Measurements from ENCODE around the gene EIF4ENIF1.

DNA sequence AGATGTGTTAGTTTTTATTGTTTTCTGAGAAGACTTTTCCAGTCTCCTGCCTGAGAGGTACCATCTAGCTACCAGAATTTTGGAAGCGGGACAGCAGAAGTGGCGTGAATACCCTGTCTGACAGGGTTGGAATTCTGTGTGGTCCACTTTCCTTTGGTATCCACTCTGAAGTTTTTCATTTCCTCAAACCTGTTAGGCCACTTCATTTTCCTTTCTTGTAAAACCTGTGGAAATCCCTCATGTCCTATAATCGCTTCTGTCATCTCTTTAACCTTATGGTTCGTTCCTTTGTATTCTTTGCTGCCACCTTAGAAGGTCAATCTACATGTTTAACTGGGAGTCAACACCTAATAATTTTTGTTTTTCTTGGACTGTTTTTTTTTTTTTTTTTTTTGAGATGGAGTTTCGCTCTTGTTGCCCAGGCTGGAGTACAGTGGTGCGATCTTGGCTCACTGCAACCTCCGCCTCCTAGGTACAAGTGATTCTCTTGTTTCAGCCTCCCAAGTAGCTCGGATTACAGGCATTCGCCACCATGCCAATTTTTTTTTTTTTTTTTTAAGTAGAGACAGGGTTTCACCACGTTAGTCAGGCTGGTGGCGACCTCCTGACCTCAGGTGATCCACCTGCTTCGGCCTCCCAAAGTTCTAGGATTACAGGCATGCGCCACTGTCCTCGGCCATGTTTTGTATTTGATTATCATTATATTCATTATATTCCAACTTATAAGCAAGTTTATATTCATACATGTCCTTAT lies 13.7 kb upstream of the EIF4ENIF1 start:
- TF ChIP-seq POLR2A (IDR thresholded peaks at IDR 0.05; ENCODE audit: low read length) (no peak), MAFK (IDR thresholded peaks at IDR 0.05; ENCODE audit: partially characterized antibody) (no peak), MAZ (IDR thresholded peaks at IDR 0.05; ENCODE audit: borderline replicate concordance, low read depth, low read length) (no peak), JUN (IDR thresholded peaks at IDR 0.05) (no peak), EP300 (IDR thresholded peaks at IDR 0.05) (no peak), SMC3 (IDR thresholded peaks at IDR 0.05) (no peak)
- TF ChIP-seq, protein P1, sequence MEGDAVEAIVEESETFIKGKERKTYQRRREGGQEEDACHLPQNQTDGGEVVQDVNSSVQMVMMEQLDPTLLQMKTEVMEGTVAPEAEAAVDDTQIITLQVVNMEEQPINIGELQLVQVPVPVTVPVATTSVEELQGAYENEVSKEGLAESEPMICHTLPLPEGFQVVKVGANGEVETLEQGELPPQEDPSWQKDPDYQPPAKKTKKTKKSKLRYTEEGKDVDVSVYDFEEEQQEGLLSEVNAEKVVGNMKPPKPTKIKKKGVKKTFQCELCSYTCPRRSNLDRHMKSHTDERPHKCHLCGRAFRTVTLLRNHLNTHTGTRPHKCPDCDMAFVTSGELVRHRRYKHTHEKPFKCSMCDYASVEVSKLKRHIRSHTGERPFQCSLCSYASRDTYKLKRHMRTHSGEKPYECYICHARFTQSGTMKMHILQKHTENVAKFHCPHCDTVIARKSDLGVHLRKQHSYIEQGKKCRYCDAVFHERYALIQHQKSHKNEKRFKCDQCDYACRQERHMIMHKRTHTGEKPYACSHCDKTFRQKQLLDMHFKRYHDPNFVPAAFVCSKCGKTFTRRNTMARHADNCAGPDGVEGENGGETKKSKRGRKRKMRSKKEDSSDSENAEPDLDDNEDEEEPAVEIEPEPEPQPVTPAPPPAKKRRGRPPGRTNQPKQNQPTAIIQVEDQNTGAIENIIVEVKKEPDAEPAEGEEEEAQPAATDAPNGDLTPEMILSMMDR (IDR thresholded peaks at IDR 0.05) = no peak
- TF ChIP-seq, protein P2, sequence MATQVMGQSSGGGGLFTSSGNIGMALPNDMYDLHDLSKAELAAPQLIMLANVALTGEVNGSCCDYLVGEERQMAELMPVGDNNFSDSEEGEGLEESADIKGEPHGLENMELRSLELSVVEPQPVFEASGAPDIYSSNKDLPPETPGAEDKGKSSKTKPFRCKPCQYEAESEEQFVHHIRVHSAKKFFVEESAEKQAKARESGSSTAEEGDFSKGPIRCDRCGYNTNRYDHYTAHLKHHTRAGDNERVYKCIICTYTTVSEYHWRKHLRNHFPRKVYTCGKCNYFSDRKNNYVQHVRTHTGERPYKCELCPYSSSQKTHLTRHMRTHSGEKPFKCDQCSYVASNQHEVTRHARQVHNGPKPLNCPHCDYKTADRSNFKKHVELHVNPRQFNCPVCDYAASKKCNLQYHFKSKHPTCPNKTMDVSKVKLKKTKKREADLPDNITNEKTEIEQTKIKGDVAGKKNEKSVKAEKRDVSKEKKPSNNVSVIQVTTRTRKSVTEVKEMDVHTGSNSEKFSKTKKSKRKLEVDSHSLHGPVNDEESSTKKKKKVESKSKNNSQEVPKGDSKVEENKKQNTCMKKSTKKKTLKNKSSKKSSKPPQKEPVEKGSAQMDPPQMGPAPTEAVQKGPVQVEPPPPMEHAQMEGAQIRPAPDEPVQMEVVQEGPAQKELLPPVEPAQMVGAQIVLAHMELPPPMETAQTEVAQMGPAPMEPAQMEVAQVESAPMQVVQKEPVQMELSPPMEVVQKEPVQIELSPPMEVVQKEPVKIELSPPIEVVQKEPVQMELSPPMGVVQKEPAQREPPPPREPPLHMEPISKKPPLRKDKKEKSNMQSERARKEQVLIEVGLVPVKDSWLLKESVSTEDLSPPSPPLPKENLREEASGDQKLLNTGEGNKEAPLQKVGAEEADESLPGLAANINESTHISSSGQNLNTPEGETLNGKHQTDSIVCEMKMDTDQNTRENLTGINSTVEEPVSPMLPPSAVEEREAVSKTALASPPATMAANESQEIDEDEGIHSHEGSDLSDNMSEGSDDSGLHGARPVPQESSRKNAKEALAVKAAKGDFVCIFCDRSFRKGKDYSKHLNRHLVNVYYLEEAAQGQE (IDR thresholded peaks at IDR 0.05) = no peak
- TF ChIP-seq, protein P3, sequence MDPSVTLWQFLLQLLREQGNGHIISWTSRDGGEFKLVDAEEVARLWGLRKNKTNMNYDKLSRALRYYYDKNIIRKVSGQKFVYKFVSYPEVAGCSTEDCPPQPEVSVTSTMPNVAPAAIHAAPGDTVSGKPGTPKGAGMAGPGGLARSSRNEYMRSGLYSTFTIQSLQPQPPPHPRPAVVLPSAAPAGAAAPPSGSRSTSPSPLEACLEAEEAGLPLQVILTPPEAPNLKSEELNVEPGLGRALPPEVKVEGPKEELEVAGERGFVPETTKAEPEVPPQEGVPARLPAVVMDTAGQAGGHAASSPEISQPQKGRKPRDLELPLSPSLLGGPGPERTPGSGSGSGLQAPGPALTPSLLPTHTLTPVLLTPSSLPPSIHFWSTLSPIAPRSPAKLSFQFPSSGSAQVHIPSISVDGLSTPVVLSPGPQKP (IDR thresholded peaks at IDR 0.05; ENCODE audit: low read depth, low read length) = no peak

All from A549 (cell line).